ENCODE measurements around the gene IP6K2. TPM values are rescaled to one million over a fixed set of nuclear protein-coding genes. Genes with fewer than 3 reads are reported as not detected.
"Not testable (repeated sequence)": the region's sequence is repeated elsewhere in the genome, so short reads cannot be mapped to it uniquely, and the experiment has no call there.

IP6K2 gene, protein sequence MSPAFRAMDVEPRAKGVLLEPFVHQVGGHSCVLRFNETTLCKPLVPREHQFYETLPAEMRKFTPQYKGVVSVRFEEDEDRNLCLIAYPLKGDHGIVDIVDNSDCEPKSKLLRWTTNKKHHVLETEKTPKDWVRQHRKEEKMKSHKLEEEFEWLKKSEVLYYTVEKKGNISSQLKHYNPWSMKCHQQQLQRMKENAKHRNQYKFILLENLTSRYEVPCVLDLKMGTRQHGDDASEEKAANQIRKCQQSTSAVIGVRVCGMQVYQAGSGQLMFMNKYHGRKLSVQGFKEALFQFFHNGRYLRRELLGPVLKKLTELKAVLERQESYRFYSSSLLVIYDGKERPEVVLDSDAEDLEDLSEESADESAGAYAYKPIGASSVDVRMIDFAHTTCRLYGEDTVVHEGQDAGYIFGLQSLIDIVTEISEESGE
- 10 to 100 TPM; 55.5 to 82.3 (median 63.7) TPM for polyA plus RNA-seq

DNA sequence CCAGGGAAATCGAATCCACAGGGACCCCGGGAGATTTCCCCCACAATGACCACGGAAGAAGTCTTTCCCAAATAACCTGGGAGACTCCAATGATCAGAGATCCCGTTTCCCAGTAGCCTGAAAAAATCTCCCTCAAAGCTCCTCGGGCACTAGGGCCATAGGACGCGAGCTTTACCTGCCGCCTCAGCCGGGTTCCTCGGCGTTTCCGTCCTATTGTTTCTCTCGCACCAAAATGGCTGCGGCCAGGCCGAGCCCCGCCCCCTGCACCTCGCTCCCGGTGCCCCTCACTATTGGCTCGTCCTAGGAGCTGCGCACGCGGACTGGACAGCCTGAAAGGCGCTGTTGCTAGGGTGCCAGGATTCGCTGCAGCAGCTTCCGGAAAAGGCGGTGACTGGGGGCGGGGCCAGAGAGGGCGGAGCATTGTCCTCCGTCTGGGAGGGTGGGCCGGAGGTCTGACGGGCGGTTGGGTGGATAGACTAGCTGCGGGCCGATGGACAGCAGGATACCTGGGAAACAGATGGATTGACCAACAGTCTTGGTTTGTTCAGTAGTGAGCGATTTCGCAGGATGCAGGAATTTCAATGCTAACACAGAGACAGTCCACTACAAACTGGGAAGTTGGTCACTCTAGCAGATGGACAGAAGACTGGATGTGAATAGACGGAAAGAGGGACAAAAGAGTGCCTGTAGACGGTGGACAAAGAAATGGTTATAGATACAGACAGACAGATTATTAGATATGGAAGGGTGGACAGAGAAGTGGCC lies at the start of gene IP6K2:
TSS of gene IP6K2 (minus strand) at position 240 of the 765 bp plus-strand sequence. CDS start 21,930 bp downstream, outside the sequence.
- Mint-ChIP-seq H3K27me3 (ENCODE audit: low read depth in 3 of 3) (peaks cover 0 to 5% (median 4%) of the 10 kb centered on the region in 3 donors), H3K4me3 (peak within 1 kb of the TSS; percentile 96 to 100 (median 97)), H3K9me3 (no peaks in the 10 kb centered on the region), H3K4me1 (peaks cover 48 to 49% of the 10 kb centered on the region in 2 donors), H3K36me3 (peaks cover 0 to 6% (median 0%) of the 10 kb centered on the region in 3 donors), H3K27ac (peak within 1 kb of the TSS; percentile 93 to 98 (median 96))
- peak; percentile 98 for DNase-seq

GRCh38 chr3:48765376-48765775 lies 48.4 kb upstream of the IP6K2 start:
- no peaks in the 10 kb centered on the region for H3K9me3 Mint-ChIP-seq
- peak overlapping the region in 1 of 6 donors; percentile 50 for H3K27ac Mint-ChIP-seq
- no peaks in the 10 kb centered on the region for H3K27me3 Mint-ChIP-seq (ENCODE audit: low read depth in 3 of 3)
- peaks cover 14 to 20% (median 15%) of the 10 kb centered on the region in 3 donors for H3K36me3 Mint-ChIP-seq
- H3K4me3 Mint-ChIP-seq: no peak overlapping the region
- H3K4me1 Mint-ChIP-seq: no peaks in the 10 kb centered on the region
- DNase-seq: no peak

DNA sequence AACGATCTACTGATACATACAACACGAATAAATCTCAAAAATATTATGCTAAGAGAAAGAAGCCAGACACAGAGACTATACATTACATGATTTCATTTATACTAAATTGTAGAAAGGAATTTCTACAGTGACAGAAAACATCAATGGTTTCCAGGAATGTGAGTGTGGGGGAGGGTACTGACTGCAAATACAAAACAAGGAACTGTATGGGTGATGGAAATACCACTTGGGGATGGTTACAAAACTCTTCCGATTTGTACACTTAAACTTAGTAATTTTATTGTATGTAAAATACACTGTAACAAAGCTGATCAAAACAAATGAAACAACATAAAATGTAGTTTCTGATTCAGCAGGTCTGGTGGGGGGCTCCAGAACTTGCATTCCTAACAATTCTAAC lies 45.8 kb upstream of the IP6K2 start:
- Mint-ChIP-seq H3K27ac (peak overlapping the region in 1 of 6 donors; percentile 39), H3K27me3 (ENCODE audit: low read depth in 3 of 3) (no peaks in the 10 kb centered on the region), H3K4me1 (no peaks in the 10 kb centered on the region), H3K36me3 (peaks cover 16 to 23% (median 21%) of the 10 kb centered on the region in 3 donors), H3K9me3 (no peaks in the 10 kb centered on the region), H3K4me3 (no peak overlapping the region)
- no peak for DNase-seq

GRCh38 chr3:48759991-48760540 lies 43.0 kb upstream of the IP6K2 start:
- not testable (repeated sequence) for H3K9me3 Mint-ChIP-seq; DNase-seq; H3K4me1 Mint-ChIP-seq; H3K27me3 Mint-ChIP-seq (ENCODE audit: low read depth in 3 of 3); H3K4me3 Mint-ChIP-seq; H3K27ac Mint-ChIP-seq
- peaks cover 19 to 33% (median 24%) of the 10 kb centered on the region in 3 donors for H3K36me3 Mint-ChIP-seq

- peaks cover 16 to 29% (median 21%) of the 10 kb centered on the region in 3 donors for H3K36me3 Mint-ChIP-seq
- not testable (repeated sequence) for H3K4me3 Mint-ChIP-seq; H3K9me3 Mint-ChIP-seq; H3K27me3 Mint-ChIP-seq (ENCODE audit: low read depth in 3 of 3); H3K27ac Mint-ChIP-seq; H3K4me1 Mint-ChIP-seq; DNase-seq
These were observed 42.5 kb upstream of the IP6K2 start for GRCh38 chr3:48759531-48759930.

DNA sequence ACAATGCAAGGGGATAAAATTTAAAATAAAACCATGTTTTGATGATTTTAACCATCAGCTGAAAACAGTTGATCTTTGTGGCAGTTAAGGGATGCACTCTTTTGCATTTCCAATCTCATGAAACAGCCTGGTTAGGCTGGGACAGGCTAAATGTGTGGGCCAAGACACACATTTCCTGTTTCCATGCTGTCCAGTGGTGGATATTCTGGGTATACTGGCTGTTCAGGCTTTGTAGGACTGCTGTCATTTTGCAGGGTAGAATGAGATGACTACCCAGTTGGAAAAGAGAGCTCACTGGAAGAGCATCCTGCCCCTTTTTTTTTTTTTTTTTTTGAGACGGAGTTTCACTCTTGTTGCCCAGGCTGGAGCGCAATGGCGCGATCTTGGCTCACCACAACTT lies 42.0 kb upstream of the IP6K2 start:
- Mint-ChIP-seq H3K27me3 (ENCODE audit: low read depth in 3 of 3) (no peaks in the 10 kb centered on the region), H3K4me1 (no peaks in the 10 kb centered on the region), H3K36me3 (peaks cover 13 to 25% (median 17%) of the 10 kb centered on the region in 3 donors), H3K4me3 (no peak overlapping the region), H3K27ac (peak overlapping the region in 2 of 6 donors; percentile 39 to 53), H3K9me3 (no peaks in the 10 kb centered on the region)
- no peak for DNase-seq

GRCh38 chr3:48756640-48757039 lies 39.6 kb upstream of the IP6K2 start:
- Mint-ChIP-seq H3K27ac (peak overlapping the region in 2 of 6 donors; percentile 22 to 39), H3K36me3 (peaks cover 13 to 34% (median 15%) of the 10 kb centered on the region in 3 donors), H3K27me3 (ENCODE audit: low read depth in 3 of 3) (peaks cover 0 to 1% (median 0%) of the 10 kb centered on the region in 3 donors), H3K9me3 (no peaks in the 10 kb centered on the region), H3K4me3 (no peak overlapping the region), H3K4me1 (no peaks in the 10 kb centered on the region)
- no peak for DNase-seq

- H3K4me3 Mint-ChIP-seq: no peak overlapping the region
- H3K4me1 Mint-ChIP-seq: no peaks in the 10 kb centered on the region
- H3K27me3 Mint-ChIP-seq (ENCODE audit: low read depth in 3 of 3): peaks cover 0 to 1% (median 0%) of the 10 kb centered on the region in 3 donors
- H3K36me3 Mint-ChIP-seq: peaks cover 10 to 48% (median 17%) of the 10 kb centered on the region in 3 donors
- DNase-seq: no peak
- H3K27ac Mint-ChIP-seq: peak overlapping the region in 1 of 6 donors; percentile 15
- no peaks in the 10 kb centered on the region for H3K9me3 Mint-ChIP-seq
These were observed 33.8 kb upstream of the IP6K2 start for GRCh38 chr3:48750856-48751255.

GRCh38 chr3:48748754-48749153 lies 31.7 kb upstream of the IP6K2 start:
- peaks cover 0 to 1% (median 1%) of the 10 kb centered on the region in 3 donors for H3K27me3 Mint-ChIP-seq (ENCODE audit: low read depth in 3 of 3)
- no peak overlapping the region for H3K27ac Mint-ChIP-seq
- DNase-seq: no peak
- H3K4me3 Mint-ChIP-seq: no peak overlapping the region
- H3K4me1 Mint-ChIP-seq: no peaks in the 10 kb centered on the region
- no peaks in the 10 kb centered on the region for H3K9me3 Mint-ChIP-seq
- peaks cover 12 to 49% (median 17%) of the 10 kb centered on the region in 3 donors for H3K36me3 Mint-ChIP-seq

- Mint-ChIP-seq H3K4me1 (no peaks in the 10 kb centered on the region), H3K36me3 (peaks cover 12 to 45% (median 17%) of the 10 kb centered on the region in 3 donors), H3K27me3 (ENCODE audit: low read depth in 3 of 3) (peaks cover 0 to 1% (median 0%) of the 10 kb centered on the region in 3 donors), H3K4me3 (no peak overlapping the region), H3K9me3 (no peaks in the 10 kb centered on the region), H3K27ac (no peak overlapping the region)
- DNase-seq: no peak
These were observed 30.7 kb upstream of the IP6K2 start for GRCh38 chr3:48747706-48748105.

DNA sequence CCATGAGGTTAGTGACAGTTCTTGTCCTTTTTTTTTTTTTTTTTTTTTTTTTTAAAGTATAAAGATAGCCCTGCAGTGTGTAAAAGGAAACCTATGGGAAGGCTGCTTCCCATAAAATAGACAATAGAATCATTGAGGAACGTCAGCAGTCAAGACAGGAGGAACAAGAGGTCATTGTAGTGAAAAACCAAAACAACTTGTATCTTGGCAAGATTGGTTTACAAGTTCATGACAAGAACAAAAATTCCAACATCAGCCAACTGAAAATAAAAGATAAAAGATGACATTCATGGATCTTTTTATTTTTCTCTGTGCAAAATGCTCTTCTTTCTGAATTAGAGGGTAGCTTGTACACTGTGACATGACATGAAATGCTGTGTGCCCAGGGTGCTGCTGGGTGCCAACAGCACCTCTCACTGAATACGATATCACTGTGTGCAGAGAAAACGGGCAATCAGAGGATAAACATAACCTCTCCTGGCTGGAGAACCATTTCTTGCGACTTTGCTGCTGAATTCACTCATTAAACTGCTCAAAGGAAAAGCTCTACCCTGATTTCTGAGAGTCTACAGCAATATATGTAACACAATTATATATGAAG lies 30.1 kb upstream of the IP6K2 start:
- Mint-ChIP-seq H3K4me1 (no peaks in the 10 kb centered on the region), H3K4me3 (no peak overlapping the region), H3K27ac (peak overlapping the region in 1 of 6 donors; percentile 6), H3K9me3 (no peaks in the 10 kb centered on the region), H3K27me3 (ENCODE audit: low read depth in 3 of 3) (peaks cover 0 to 1% (median 0%) of the 10 kb centered on the region in 3 donors), H3K36me3 (peaks cover 12 to 41% (median 13%) of the 10 kb centered on the region in 3 donors)
- DNase-seq: no peak

GRCh38 chr3:48743773-48744172 lies 26.8 kb upstream of the IP6K2 start:
- peaks cover 4 to 21% (median 12%) of the 10 kb centered on the region in 3 donors for H3K36me3 Mint-ChIP-seq
- no peaks in the 10 kb centered on the region for H3K9me3 Mint-ChIP-seq
- no peak for DNase-seq
- H3K27ac Mint-ChIP-seq: no peak overlapping the region
- H3K4me3 Mint-ChIP-seq: no peak overlapping the region
- H3K4me1 Mint-ChIP-seq: peaks cover 0 to 2% of the 10 kb centered on the region in 2 donors
- peaks cover 0 to 2% (median 1%) of the 10 kb centered on the region in 3 donors for H3K27me3 Mint-ChIP-seq (ENCODE audit: low read depth in 3 of 3)

- H3K4me1 Mint-ChIP-seq; H3K36me3 Mint-ChIP-seq; H3K9me3 Mint-ChIP-seq; DNase-seq; H3K27me3 Mint-ChIP-seq (ENCODE audit: low read depth in 3 of 3); H3K4me3 Mint-ChIP-seq; H3K27ac Mint-ChIP-seq: not testable (repeated sequence)
These were observed 24.2 kb upstream of the IP6K2 start for GRCh38 chr3:48741226-48741625.
